Activated B cell treated with CpG ODN at 0.5 μM for 24 hours (primary cell): Measurements from ENCODE around the gene UBLCP1. TPM values are rescaled to one million over a fixed set of nuclear protein-coding genes. Genes with fewer than 3 reads are reported as not detected.
"Not testable (repeated sequence)": the region's sequence is repeated elsewhere in the genome, so short reads cannot be mapped to it uniquely, and the experiment has no call there.

ENCODE experiments used
- ATAC-seq: fragments of 200-7000 bp; cut with Tn5 transposase; one replicate; pipeline ENCODE4 v1.10.0; 2021; ENCODE audit warnings: low read depth, mild to moderate bottlenecking, moderate library complexity
- CTCF ChIA-PET: fragments of 350-600 bp; sonication (Branson Sonifier 250); formaldehyde crosslinking; loops from one replicate; lab custom pipeline; 2021; ENCODE audit warnings: antibody characterized with exemption; lab: Charles Lee
- POLR2A ChIA-PET: fragments of 350-600 bp; sonication (Branson Sonifier 250); formaldehyde crosslinking; loops from one replicate; lab custom pipeline; 2021; ENCODE audit warnings: antibody characterized with exemption; lab: Charles Lee
- DNase-seq: peaks from one replicate; pipeline ENCODE4 v3.0.0; 2022
- H3K27ac Mint-ChIP-seq: one replicate; pipeline ENCODE4 v1.8.0; 2020; ENCODE audit warnings: mixed read lengths
- H3K27me3 Mint-ChIP-seq: one replicate; pipeline ENCODE4 v1.8.0; 2021; ENCODE audit warnings: mixed read lengths
- H3K36me3 Mint-ChIP-seq: one replicate; pipeline ENCODE4 v1.8.0; 2021; ENCODE audit warnings: low read depth, mixed read lengths
- H3K4me1 Mint-ChIP-seq: one replicate; pipeline ENCODE4 v1.8.0; 2021; ENCODE audit warnings: mixed read lengths
- H3K4me3 Mint-ChIP-seq: one replicate; pipeline ENCODE4 v1.8.0; 2020; ENCODE audit warnings: mild to moderate bottlenecking, mixed read lengths
- H3K9me3 Mint-ChIP-seq: one replicate; pipeline ENCODE4 v1.8.0; 2020; ENCODE audit warnings: mixed read lengths
- intact Hi-C: fragments of 100-400 bp; cut with micrococcal nuclease; formaldehyde crosslinking; loops from one replicate; pipeline ENCODE4 v1.15.1; 2024
- total RNA-seq: library from RNA; stranded (reverse); gene quantifications from 2 replicates; pipeline ENCODE4 v1.2.3, GENCODE V29; 2022
- TF ChIP-seq, protein P1 (sequence below): fragments of 200-600 bp; IDR thresholded peaks from one replicate; pipeline ENCODE4 v1.8.0; 2022; ENCODE audit warnings: antibody characterized with exemption, mild to moderate bottlenecking

The UBLCP1 gene
- total RNA-seq, 1 donor from 2014 or later: 44.8 TPM

- Mint-ChIP-seq H3K36me3 (no peaks in the 10 kb centered on the region), H3K4me1 (no peaks in the 10 kb centered on the region), H3K4me3 (no peak overlapping the region), H3K27ac (no peak overlapping the region), H3K27me3 (no peaks in the 10 kb centered on the region), H3K9me3 (no peaks in the 10 kb centered on the region)
- intact Hi-C loops: no loop called here
- ChIA-PET POLR2A (no interaction called here), CTCF (interaction anchor here (0.7 kb wide), 1 partner anchor 1755 kb away, joined by 3 read pairs; no protein-coding TSS in a partner anchor)
- TF ChIP-seq, protein P1, sequence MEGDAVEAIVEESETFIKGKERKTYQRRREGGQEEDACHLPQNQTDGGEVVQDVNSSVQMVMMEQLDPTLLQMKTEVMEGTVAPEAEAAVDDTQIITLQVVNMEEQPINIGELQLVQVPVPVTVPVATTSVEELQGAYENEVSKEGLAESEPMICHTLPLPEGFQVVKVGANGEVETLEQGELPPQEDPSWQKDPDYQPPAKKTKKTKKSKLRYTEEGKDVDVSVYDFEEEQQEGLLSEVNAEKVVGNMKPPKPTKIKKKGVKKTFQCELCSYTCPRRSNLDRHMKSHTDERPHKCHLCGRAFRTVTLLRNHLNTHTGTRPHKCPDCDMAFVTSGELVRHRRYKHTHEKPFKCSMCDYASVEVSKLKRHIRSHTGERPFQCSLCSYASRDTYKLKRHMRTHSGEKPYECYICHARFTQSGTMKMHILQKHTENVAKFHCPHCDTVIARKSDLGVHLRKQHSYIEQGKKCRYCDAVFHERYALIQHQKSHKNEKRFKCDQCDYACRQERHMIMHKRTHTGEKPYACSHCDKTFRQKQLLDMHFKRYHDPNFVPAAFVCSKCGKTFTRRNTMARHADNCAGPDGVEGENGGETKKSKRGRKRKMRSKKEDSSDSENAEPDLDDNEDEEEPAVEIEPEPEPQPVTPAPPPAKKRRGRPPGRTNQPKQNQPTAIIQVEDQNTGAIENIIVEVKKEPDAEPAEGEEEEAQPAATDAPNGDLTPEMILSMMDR: no peak
- ATAC-seq: no peak
- DNase-seq: no peak
Measured at GRCh38 chr5:159226451-159226850, 36.6 kb upstream of the UBLCP1 start.

- H3K27me3 Mint-ChIP-seq: no peaks in the 10 kb centered on the region
- no peak overlapping the region for H3K27ac Mint-ChIP-seq
- ATAC-seq (no peak), DNase-seq (no peak)
- H3K9me3 Mint-ChIP-seq: no peaks in the 10 kb centered on the region
- H3K4me3 Mint-ChIP-seq: no peak overlapping the region
- no peaks in the 10 kb centered on the region for H3K36me3 Mint-ChIP-seq
- intact Hi-C loops: no loop called here
- ChIA-PET POLR2A (no interaction called here), CTCF (no interaction called here)
- H3K4me1 Mint-ChIP-seq: no peaks in the 10 kb centered on the region
- TF ChIP-seq, protein P1: no peak
Measured at GRCh38 chr5:159227452-159227851, 35.6 kb upstream of the UBLCP1 start.

DNA sequence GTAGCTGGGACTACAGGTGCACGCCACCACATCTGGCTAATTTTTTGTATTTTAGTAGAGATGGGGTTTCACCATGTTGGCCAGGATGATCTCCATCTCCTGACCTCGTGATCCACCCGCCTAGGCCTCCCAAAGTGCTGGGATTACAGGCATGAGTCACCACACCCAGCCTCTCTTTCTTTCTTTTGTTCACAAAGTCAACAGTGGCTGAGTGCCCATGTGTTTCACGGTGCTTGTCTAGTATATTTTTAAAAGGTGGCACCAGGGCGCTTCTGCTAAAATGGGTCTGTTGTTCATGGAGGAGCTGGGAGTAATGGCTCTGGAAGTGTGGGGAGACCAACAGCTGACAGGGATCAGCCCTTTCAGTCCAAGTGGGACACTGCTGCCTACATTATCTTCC lies 35.0 kb upstream of the UBLCP1 start:
- H3K27me3 Mint-ChIP-seq, H3K27ac Mint-ChIP-seq, CTCF ChIA-PET, DNase-seq, H3K4me1 Mint-ChIP-seq, H3K9me3 Mint-ChIP-seq, H3K4me3 Mint-ChIP-seq, ATAC-seq, H3K36me3 Mint-ChIP-seq, intact Hi-C loops, POLR2A ChIA-PET: not testable (repeated sequence)

DNA sequence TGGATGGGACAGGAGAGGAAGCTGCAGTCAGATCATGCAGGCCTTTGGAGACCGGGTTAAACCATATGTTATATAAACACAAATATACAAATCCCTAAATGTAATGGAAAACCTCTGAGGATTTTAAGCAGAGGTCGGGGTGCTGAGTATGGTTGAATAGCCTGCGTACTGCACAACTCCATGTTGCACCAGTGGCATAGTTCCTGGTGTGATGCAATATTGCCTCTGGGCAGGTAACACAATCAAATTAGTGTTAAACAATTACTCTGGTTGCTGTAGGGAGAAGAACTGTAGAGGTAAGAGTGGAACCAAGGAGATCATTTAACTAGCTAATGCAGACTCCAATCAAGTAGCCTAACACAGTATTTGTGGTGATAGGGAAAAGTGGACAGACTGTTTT lies 32.4 kb upstream of the UBLCP1 start:
- H3K27ac Mint-ChIP-seq: no peak overlapping the region

GRCh38 chr5:159231167-159231566 lies 31.9 kb upstream of the UBLCP1 start:
- H3K4me1 Mint-ChIP-seq: no peaks in the 10 kb centered on the region
- H3K27me3 Mint-ChIP-seq: no peaks in the 10 kb centered on the region
- no peaks in the 10 kb centered on the region for H3K9me3 Mint-ChIP-seq
- no peaks in the 10 kb centered on the region for H3K36me3 Mint-ChIP-seq
- CTCF ChIA-PET: no interaction called here
- POLR2A ChIA-PET: no interaction called here
- DNase-seq: no peak
- no peak overlapping the region for H3K4me3 Mint-ChIP-seq
- TF ChIP-seq, protein P1: no peak
- no peak for ATAC-seq
- no peak overlapping the region for H3K27ac Mint-ChIP-seq
- intact Hi-C loops: no loop called here

More for the DNA sequence above, 32.4 kb upstream of the UBLCP1 start:
- no peaks in the 10 kb centered on the region for H3K4me1 Mint-ChIP-seq
- H3K9me3 Mint-ChIP-seq: no peaks in the 10 kb centered on the region
- POLR2A ChIA-PET: no interaction called here
- TF ChIP-seq, protein P1: no peak
- ATAC-seq: no peak
- no peak overlapping the region for H3K4me3 Mint-ChIP-seq
- CTCF ChIA-PET: no interaction called here
- no peak for DNase-seq
- no peaks in the 10 kb centered on the region for H3K27me3 Mint-ChIP-seq
- intact Hi-C loops: no loop called here
- no peaks in the 10 kb centered on the region for H3K36me3 Mint-ChIP-seq

GRCh38 chr5:159235871-159236520 lies 27.1 kb upstream of the UBLCP1 start:
- H3K27me3 Mint-ChIP-seq, CTCF ChIA-PET, H3K36me3 Mint-ChIP-seq, POLR2A ChIA-PET, H3K4me1 Mint-ChIP-seq, DNase-seq, ATAC-seq, H3K4me3 Mint-ChIP-seq, intact Hi-C loops, H3K27ac Mint-ChIP-seq, H3K9me3 Mint-ChIP-seq: not testable (repeated sequence)
